ENCODE measurements around the gene ASCL1.
A peak's percentile ranks its signal among the peaks of the same experiment; 100 is the strongest.

GRCh38 chr12:102939670-102940222, 17.7 kb upstream of the ASCL1 start:
- TF ChIP-seq CTCF (IDR thresholded peaks at IDR 0.05) (no peak), RAD21 (IDR thresholded peaks at IDR 0.05; ENCODE audit: low read length) (0 out of 2 replicates have a peak, but pooled peaks have one; percentile 4), YY1 (IDR thresholded peaks at IDR 0.05; ENCODE audit: low read depth) (no peak), REST (IDR thresholded peaks at IDR 0.05; ENCODE audit: low read depth, low read length) (no peak), TAF1 (IDR thresholded peaks at IDR 0.05; ENCODE audit: borderline replicate concordance, low read depth, low read length) (no peak), GABPA (IDR thresholded peaks at IDR 0.05; ENCODE audit: low read depth) (no peak), MXI1 (IDR thresholded peaks at IDR 0.05; ENCODE audit: low read depth, low read length) (no peak), POLR2AphosphoS5 (IDR thresholded peaks at IDR 0.05; ENCODE audit: low read depth, low read length) (no peak), RXRA (IDR thresholded peaks at IDR 0.05; ENCODE audit: borderline replicate concordance, low read depth) (no peak), TCF12 (IDR thresholded peaks at IDR 0.05) (no peak), PBX3 (IDR thresholded peaks at IDR 0.05) (no peak), USF2 (IDR thresholded peaks at IDR 0.05; ENCODE audit: borderline replicate concordance, low read depth, low read length) (no peak), USF1 (IDR thresholded peaks at IDR 0.05; ENCODE audit: borderline replicate concordance, low read depth) (no peak), NFIC (IDR thresholded peaks at IDR 0.05; ENCODE audit: borderline replicate concordance) (no peak)
